ENCODE data around the gene GPR37. TPM values are rescaled to one million over a fixed set of nuclear protein-coding genes. Genes with fewer than 3 reads are reported as not detected.
A peak's percentile ranks its signal among the peaks of the same experiment; 100 is the strongest.

Gene GPR37
- total RNA-seq, 2 experiments from 2014 or later: not detected

- POLR2A ChIA-PET: no interaction called here
- intact Hi-C loops (cut with DNase I, micrococcal nuclease): no loop called here
- H3K4me1 Mint-ChIP-seq: no peaks in the 10 kb centered on the region
- H3K27me3 Mint-ChIP-seq: peaks cover 21% of the 10 kb centered on the region
- no peak overlapping the region for H3K27ac Mint-ChIP-seq
- ATAC-seq (no peak), DNase-seq (no peak)
- peaks cover 6% of the 10 kb centered on the region for H3K9me3 Mint-ChIP-seq (ENCODE audit: low read depth)
- H3K4me3 Mint-ChIP-seq: no peak overlapping the region
- CTCF ChIA-PET: interaction anchor here (1.4 kb wide), 1 partner anchor 9 kb away, joined by 3 read pairs; no protein-coding TSS in a partner anchor
- H3K36me3 Mint-ChIP-seq (ENCODE audit: low read depth): no peaks in the 10 kb centered on the region
Observed at GRCh38 chr7:124792002-124792401, 26.4 kb upstream of the GPR37 start.

GRCh38 chr7:124791426-124791825 is 25.8 kb upstream of the GPR37 start:
- H3K27me3 Mint-ChIP-seq: peaks cover 21% of the 10 kb centered on the region
- no peak overlapping the region for H3K4me3 Mint-ChIP-seq
- intact Hi-C loops (cut with DNase I, micrococcal nuclease): no loop called here
- H3K36me3 Mint-ChIP-seq (ENCODE audit: low read depth): no peaks in the 10 kb centered on the region
- H3K9me3 Mint-ChIP-seq (ENCODE audit: low read depth): peaks cover 5% of the 10 kb centered on the region
- CTCF ChIA-PET: interaction anchor here (1.4 kb wide), 1 partner anchor 8 kb away, joined by 3 read pairs; no protein-coding TSS in a partner anchor
- H3K27ac Mint-ChIP-seq: no peak overlapping the region
- DNase-seq (no peak), ATAC-seq (no peak)
- no peaks in the 10 kb centered on the region for H3K4me1 Mint-ChIP-seq
- POLR2A ChIA-PET: no interaction called here

- Mint-ChIP-seq H3K9me3 (ENCODE audit: low read depth) (no peaks in the 10 kb centered on the region), H3K36me3 (ENCODE audit: low read depth) (no peaks in the 10 kb centered on the region), H3K4me3 (no peak overlapping the region), H3K27me3 (peaks cover 23% of the 10 kb centered on the region), H3K4me1 (no peaks in the 10 kb centered on the region), H3K27ac (no peak overlapping the region)
- CTCF ChIA-PET: no interaction called here
- no peak for ATAC-seq
- intact Hi-C loops (cut with DNase I, micrococcal nuclease): no loop called here
- POLR2A ChIA-PET: no interaction called here
- DNase-seq: no peak
Observed at GRCh38 chr7:124790645-124791044, 25.1 kb upstream of the GPR37 start.

DNA sequence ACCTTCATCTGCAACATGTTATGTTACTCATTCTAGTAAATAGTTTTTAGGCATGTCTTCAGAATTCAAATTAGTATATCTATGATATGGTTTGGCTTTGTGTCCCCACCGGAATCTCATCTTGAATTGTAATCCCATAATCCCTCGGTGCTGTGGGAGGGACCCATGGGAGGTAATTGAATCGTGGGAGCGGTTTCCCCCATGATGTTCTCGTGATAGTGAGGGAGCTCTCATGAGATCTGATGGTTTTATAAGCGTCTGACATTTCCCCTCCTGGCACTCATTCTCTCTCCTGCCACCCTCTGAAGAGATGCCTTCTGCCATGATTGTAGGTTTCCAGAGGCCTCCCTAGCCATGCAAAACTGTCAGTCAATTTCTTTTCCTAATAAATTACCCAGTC is 20.4 kb upstream of the GPR37 start:
- H3K4me1 Mint-ChIP-seq: no peaks in the 10 kb centered on the region
- intact Hi-C loops (cut with DNase I, micrococcal nuclease): loop anchor here (1.0 to 10.0 kb wide), 4 partner anchors 621 to 685 kb away; no protein-coding TSS in a partner anchor
- peaks cover 9% of the 10 kb centered on the region for H3K27me3 Mint-ChIP-seq
- no peaks in the 10 kb centered on the region for H3K9me3 Mint-ChIP-seq (ENCODE audit: low read depth)
- no peak overlapping the region for H3K27ac Mint-ChIP-seq
- no peaks in the 10 kb centered on the region for H3K36me3 Mint-ChIP-seq (ENCODE audit: low read depth)
- POLR2A ChIA-PET: no interaction called here
- no peak for ATAC-seq
- CTCF ChIA-PET: interaction anchor here (0.6 to 1.8 kb wide), 2 partner anchors 17 to 960 kb away, joined by 3 to 4 read pairs; no protein-coding TSS in a partner anchor
- DNase-seq: no peak
- no peak overlapping the region for H3K4me3 Mint-ChIP-seq

DNA sequence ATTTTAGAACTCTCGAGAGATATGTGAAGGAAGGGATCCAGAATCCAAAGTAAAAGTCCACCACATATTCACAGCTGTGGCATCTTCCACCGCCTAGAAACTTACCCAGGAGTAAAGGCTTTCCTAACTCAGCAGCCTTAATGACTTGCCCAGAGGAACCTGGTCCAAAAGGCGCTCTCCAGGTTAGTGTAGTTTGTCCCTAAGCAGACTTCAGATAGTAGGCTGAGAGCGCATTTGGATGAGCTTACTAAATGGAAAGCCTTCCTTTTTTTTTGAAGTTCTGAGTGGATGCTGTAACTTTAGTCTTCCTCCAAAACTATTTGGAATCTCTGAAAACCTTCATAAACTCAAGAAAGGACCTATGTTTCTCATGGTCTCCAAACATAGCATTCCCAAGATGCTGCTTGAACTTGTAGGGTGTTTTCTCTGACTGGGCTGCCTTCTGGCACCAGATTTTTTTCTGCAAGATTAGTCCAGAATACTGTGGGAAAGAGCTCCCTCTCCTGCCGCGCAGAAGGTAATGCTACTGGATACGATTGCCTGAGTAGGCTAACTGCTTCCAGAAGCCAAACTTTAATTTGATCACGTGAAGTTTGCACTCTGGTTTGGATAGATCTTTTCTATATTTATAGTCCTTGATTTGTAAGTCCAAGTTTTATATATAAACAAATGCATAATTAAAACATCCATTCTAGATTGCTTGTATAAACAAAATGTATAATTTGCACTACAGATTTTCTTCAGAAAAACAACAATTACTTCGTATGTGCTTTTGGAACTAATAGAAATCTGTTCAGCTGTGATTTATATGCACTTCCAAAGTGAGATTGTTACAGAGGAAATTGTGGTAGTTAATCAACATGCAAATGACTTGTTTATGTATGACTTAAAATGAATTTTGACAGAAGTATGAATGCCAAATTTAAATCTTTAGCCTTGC is 19.6 kb upstream of the GPR37 start:
- Mint-ChIP-seq H3K36me3 (ENCODE audit: low read depth) (no peaks in the 10 kb centered on the region), H3K27ac (no peak overlapping the region), H3K9me3 (ENCODE audit: low read depth) (no peaks in the 10 kb centered on the region), H3K4me3 (no peak overlapping the region), H3K4me1 (no peaks in the 10 kb centered on the region), H3K27me3 (peaks cover 7% of the 10 kb centered on the region)
- peak; percentile 47 for DNase-seq
- POLR2A ChIA-PET: no interaction called here
- CTCF ChIA-PET: interaction anchor here (0.6 to 1.8 kb wide), 7 partner anchors 10 to 959 kb away, joined by 3 to 4 read pairs (median 3); no protein-coding TSS in a partner anchor
- ATAC-seq: peak; percentile 44
- intact Hi-C loops (cut with DNase I, micrococcal nuclease): loop anchor here (1.0 to 10.0 kb wide), 4 partner anchors 620 to 684 kb away; no protein-coding TSS in a partner anchor

GRCh38 chr7:124783271-124783670 is 17.7 kb upstream of the GPR37 start:
- ChIA-PET CTCF (interaction anchor here (0.7 to 1.2 kb wide), 2 partner anchors 9 to 370 kb away, joined by 3 read pairs; no protein-coding TSS in a partner anchor), POLR2A (no interaction called here)
- Mint-ChIP-seq H3K4me3 (no peak overlapping the region), H3K9me3 (ENCODE audit: low read depth) (no peaks in the 10 kb centered on the region), H3K27me3 (peaks cover 4% of the 10 kb centered on the region), H3K36me3 (ENCODE audit: low read depth) (no peaks in the 10 kb centered on the region), H3K27ac (no peak overlapping the region), H3K4me1 (no peaks in the 10 kb centered on the region)
- ATAC-seq (no peak), DNase-seq (no peak)
- intact Hi-C loops (cut with DNase I, micrococcal nuclease): loop anchor here in 1 of 2 experiments (10.0 kb wide), 1 partner anchor 618 kb away; no protein-coding TSS in a partner anchor

GRCh38 chr7:124781907-124782734 is 16.5 kb upstream of the GPR37 start:
- ATAC-seq: no peak
- Mint-ChIP-seq H3K9me3 (ENCODE audit: low read depth) (no peaks in the 10 kb centered on the region), H3K4me3 (no peak overlapping the region), H3K27ac (no peak overlapping the region), H3K4me1 (no peaks in the 10 kb centered on the region), H3K36me3 (ENCODE audit: low read depth) (no peaks in the 10 kb centered on the region), H3K27me3 (peaks cover 8% of the 10 kb centered on the region)
- CTCF ChIA-PET: interaction anchor here (1.2 kb wide), 1 partner anchor 10 kb away, joined by 3 read pairs; no protein-coding TSS in a partner anchor
- intact Hi-C loops (cut with DNase I, micrococcal nuclease): loop anchor here in 1 of 2 experiments (10.0 kb wide), 1 partner anchor 617 kb away; no protein-coding TSS in a partner anchor
- no peak for DNase-seq
- POLR2A ChIA-PET: no interaction called here

DNA sequence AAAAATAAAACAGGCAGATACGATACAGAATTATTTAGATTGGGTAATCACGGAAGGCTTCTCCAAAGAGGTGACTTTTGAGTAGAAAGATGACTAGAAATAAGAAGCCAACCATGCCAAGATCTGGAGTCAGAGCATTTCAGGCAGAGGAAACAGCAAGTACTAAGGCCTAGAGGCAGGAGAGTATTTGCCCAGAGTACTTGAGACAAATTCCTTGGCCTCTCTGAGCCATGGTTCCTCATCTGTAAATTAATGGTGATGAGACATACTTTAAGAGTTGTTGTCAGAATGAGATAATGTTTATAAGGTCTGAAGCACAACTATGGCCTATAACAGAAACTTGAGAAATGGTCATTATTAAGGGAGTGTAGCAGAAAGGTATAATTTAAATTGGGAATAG is 15.8 kb upstream of the GPR37 start:
- Mint-ChIP-seq H3K4me3 (no peak overlapping the region), H3K27ac (no peak overlapping the region), H3K27me3 (peaks cover 8% of the 10 kb centered on the region), H3K4me1 (no peaks in the 10 kb centered on the region), H3K9me3 (ENCODE audit: low read depth) (no peaks in the 10 kb centered on the region), H3K36me3 (ENCODE audit: low read depth) (no peaks in the 10 kb centered on the region)
- ChIA-PET CTCF (no interaction called here), POLR2A (no interaction called here)
- intact Hi-C loops (cut with DNase I, micrococcal nuclease): loop anchor here in 1 of 2 experiments (10.0 kb wide), 1 partner anchor 617 kb away; no protein-coding TSS in a partner anchor
- no peak for ATAC-seq
- no peak for DNase-seq

DNA sequence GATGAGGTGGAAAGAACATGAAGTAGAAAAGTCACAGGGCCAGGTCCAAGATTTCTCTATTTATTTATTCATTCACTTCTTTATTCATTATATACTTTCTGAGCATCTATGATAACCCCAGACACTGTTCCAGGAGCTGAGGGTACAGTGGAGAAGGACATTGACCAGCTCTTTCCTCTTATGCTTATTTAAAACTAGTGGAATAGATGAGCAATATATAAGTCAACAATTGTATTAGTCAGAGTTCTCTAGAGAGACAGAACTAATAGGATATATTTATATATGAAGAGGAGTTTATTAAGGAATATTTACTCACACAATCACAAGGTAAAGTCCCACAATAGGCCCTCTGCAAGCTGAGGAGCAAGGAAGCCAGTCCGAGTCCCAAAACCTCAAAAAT is 15.0 kb upstream of the GPR37 start:
- no peaks in the 10 kb centered on the region for H3K4me1 Mint-ChIP-seq
- ATAC-seq (no peak), DNase-seq (no peak)
- no peak overlapping the region for H3K27ac Mint-ChIP-seq
- no peak overlapping the region for H3K4me3 Mint-ChIP-seq
- intact Hi-C loops (cut with DNase I, micrococcal nuclease): loop anchor here in 1 of 2 experiments (10.0 kb wide), 1 partner anchor 616 kb away; no protein-coding TSS in a partner anchor
- ChIA-PET CTCF (no interaction called here), POLR2A (no interaction called here)
- peaks cover 6% of the 10 kb centered on the region for H3K27me3 Mint-ChIP-seq
- no peaks in the 10 kb centered on the region for H3K9me3 Mint-ChIP-seq (ENCODE audit: low read depth)
- H3K36me3 Mint-ChIP-seq (ENCODE audit: low read depth): no peaks in the 10 kb centered on the region

- POLR2A ChIA-PET: no interaction called here
- H3K4me1 Mint-ChIP-seq: no peaks in the 10 kb centered on the region
- intact Hi-C loops (cut with DNase I, micrococcal nuclease): loop anchor here in 1 of 2 experiments (10.0 kb wide), 1 partner anchor 615 kb away; no protein-coding TSS in a partner anchor
- peaks cover 8% of the 10 kb centered on the region for H3K27me3 Mint-ChIP-seq
- H3K27ac Mint-ChIP-seq: no peak overlapping the region
- no peak for DNase-seq
- CTCF ChIA-PET: no interaction called here
- H3K4me3 Mint-ChIP-seq: no peak overlapping the region
- no peak for ATAC-seq
- no peaks in the 10 kb centered on the region for H3K9me3 Mint-ChIP-seq (ENCODE audit: low read depth)
- H3K36me3 Mint-ChIP-seq (ENCODE audit: low read depth): no peaks in the 10 kb centered on the region
Observed at GRCh38 chr7:124780056-124780455, 14.5 kb upstream of the GPR37 start.

DNA sequence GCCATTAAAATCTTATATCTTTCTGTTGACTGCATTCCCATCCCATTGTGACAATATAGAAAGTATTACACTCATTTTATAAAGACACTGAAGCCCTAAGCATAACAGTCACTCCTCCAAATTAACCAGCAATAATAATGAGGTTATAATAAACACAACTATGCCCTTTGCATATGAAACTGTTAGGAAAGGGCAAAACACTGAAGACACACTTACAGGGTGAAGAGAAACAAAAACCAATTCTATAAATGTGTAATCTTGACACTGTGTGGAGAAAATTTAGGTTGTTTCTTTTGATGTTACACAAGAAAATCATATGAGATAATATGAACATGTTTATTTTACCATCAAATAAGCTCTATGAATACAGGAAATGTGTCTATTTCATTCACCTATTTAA is 14.0 kb upstream of the GPR37 start:
- ATAC-seq: no peak
- Mint-ChIP-seq H3K27me3 (peaks cover 8% of the 10 kb centered on the region), H3K4me3 (no peak overlapping the region), H3K9me3 (ENCODE audit: low read depth) (no peaks in the 10 kb centered on the region), H3K4me1 (no peaks in the 10 kb centered on the region), H3K27ac (no peak overlapping the region), H3K36me3 (ENCODE audit: low read depth) (no peaks in the 10 kb centered on the region)
- POLR2A ChIA-PET: no interaction called here
- no peak for DNase-seq
- CTCF ChIA-PET: no interaction called here
- intact Hi-C loops (cut with DNase I, micrococcal nuclease): loop anchor here in 1 of 2 experiments (10.0 kb wide), 1 partner anchor 615 kb away; no protein-coding TSS in a partner anchor

Measured in activated CD4-positive, alpha-beta T cell treated with anti-CD3 and anti-CD28 coated beads for 36 hours (primary cell).